GM19372 (cell line): ENCODE data around the gene CABLES2.
A peak's percentile ranks its signal among the peaks of the same experiment; 100 is the strongest.

Source experiments
- ATAC-seq: cut with Tn5 transposase; IDR thresholded peaks from one replicate; pipeline ENCODE4 v1.9.1; 2021; ENCODE audit warnings: mild to moderate bottlenecking, low read depth, moderate library complexity; ENCODE audit not compliant: unreplicated experiment

CABLES2 gene

GRCh38 chr20:62407221-62407992, at the start of gene CABLES2:
TSS of gene CABLES2 (minus strand) at chr20:62407285. CDS start at chr20:62407276, 9 bp downstream.
- peak; percentile 89 for ATAC-seq

GRCh38 chr20:62455929-62456328, 48.8 kb upstream of the CABLES2 start:
- no peak for ATAC-seq

- ATAC-seq = no peak
Observed at GRCh38 chr20:62454904-62455636, 48.0 kb upstream of the CABLES2 start.

- ATAC-seq = no peak
Observed at GRCh38 chr20:62453186-62453808, 46.2 kb upstream of the CABLES2 start.

- no peak for ATAC-seq
Observed at GRCh38 chr20:62452475-62453095, 45.5 kb upstream of the CABLES2 start.

GRCh38 chr20:62451970-62452369, 44.9 kb upstream of the CABLES2 start:
- no peak for ATAC-seq

GRCh38 chr20:62451156-62451767, 44.2 kb upstream of the CABLES2 start:
- no peak for ATAC-seq

GRCh38 chr20:62449951-62450691, 43.0 kb upstream of the CABLES2 start:
- ATAC-seq = no peak

GRCh38 chr20:62448788-62449187, 41.7 kb upstream of the CABLES2 start:
- ATAC-seq = no peak

GRCh38 chr20:62448038-62448437, 41.0 kb upstream of the CABLES2 start:
- ATAC-seq = no peak

- no peak for ATAC-seq
Observed at GRCh38 chr20:62446888-62447869, 40.1 kb upstream of the CABLES2 start.

- no peak for ATAC-seq
Observed at GRCh38 chr20:62446481-62446880, 39.4 kb upstream of the CABLES2 start.

GRCh38 chr20:62445553-62446340, 38.7 kb upstream of the CABLES2 start:
- no peak for ATAC-seq

GRCh38 chr20:62444286-62444685, 37.2 kb upstream of the CABLES2 start:
- ATAC-seq = no peak

- no peak for ATAC-seq
Observed at GRCh38 chr20:62441987-62442539, 35.0 kb upstream of the CABLES2 start.

- ATAC-seq = no peak
Observed at GRCh38 chr20:62439218-62439617, 32.1 kb upstream of the CABLES2 start.

- no peak for ATAC-seq
Observed at GRCh38 chr20:62437927-62438326, 30.8 kb upstream of the CABLES2 start.

GRCh38 chr20:62437496-62437895, 30.4 kb upstream of the CABLES2 start:
- ATAC-seq = no peak
